GM18505 (cell line): ENCODE data around the gene INAVA.
A peak's percentile ranks its signal among the peaks of the same experiment; 100 is the strongest.

Experiments
- ATAC-seq: cut with Tn5 transposase; IDR thresholded peaks from one replicate; pipeline ENCODE4 v1.9.1; 2021; ENCODE audit not compliant: unreplicated experiment
- POLR2A ChIP-seq: IDR thresholded peaks from 4 replicates; pipeline ENCODE4 v1.6.1; 2011; ENCODE audit warnings: borderline replicate concordance; ENCODE audit not compliant: insufficient read depth, insufficient read length; ENCODE audit errors: extremely low read depth

INAVA gene

DNA sequence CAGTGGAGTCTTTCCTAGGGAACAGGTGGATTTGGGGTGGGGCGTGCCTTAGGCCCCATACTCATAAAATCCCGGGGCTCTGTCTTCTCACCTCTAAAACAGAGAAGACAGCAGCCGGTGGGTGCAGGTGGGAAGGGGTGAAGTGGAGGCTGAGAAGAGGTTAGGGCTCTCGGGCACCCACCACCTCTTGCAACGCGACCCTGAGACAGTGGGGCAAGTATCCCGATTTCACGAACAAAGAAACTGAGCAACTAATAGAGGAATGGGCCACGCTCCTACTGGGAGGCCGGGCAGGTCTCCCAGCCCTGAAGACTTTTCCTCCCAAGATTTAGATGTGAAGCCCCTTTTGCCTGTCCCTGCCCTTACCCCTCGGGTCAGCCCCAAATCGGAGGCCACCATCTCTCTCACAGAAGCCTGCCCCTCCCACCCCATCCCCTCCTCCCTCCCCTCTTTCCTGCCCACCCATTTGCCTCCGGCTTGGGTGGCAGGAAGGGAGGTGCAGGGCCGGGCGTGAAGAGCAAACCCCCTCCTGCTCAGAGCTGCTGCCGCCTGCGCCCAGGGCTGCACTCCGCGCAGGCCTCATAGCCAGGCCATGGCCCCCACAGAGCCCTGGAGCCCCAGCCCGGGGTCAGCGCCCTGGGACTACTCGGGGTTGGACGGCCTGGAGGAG lies 22.1 kb upstream of the INAVA start, which contains the start of gene GPR25:
TSS of gene GPR25 (plus strand) at position 536 of the 670 bp plus-strand sequence. CDS start at position 593, 57 bp downstream.
- TF ChIP-seq POLR2A = no peak
- no peak for ATAC-seq

DNA sequence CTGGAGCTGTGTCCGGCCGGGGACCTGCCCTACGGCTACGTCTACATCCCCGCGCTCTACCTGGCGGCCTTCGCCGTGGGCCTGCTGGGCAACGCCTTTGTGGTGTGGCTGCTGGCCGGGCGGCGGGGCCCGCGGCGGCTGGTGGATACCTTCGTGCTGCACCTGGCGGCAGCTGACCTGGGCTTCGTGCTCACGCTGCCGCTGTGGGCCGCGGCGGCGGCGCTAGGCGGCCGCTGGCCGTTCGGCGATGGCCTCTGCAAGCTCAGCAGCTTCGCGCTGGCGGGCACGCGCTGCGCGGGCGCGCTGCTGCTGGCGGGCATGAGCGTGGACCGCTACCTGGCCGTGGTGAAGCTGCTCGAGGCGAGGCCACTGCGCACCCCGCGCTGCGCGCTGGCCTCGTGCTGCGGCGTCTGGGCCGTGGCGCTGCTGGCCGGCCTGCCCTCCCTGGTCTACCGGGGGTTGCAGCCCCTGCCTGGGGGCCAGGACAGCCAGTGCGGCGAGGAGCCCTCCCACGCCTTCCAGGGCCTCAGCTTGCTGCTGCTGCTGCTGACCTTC lies 21.5 kb upstream of the INAVA start:
- ATAC-seq = no peak
- no peak for TF ChIP-seq POLR2A

DNA sequence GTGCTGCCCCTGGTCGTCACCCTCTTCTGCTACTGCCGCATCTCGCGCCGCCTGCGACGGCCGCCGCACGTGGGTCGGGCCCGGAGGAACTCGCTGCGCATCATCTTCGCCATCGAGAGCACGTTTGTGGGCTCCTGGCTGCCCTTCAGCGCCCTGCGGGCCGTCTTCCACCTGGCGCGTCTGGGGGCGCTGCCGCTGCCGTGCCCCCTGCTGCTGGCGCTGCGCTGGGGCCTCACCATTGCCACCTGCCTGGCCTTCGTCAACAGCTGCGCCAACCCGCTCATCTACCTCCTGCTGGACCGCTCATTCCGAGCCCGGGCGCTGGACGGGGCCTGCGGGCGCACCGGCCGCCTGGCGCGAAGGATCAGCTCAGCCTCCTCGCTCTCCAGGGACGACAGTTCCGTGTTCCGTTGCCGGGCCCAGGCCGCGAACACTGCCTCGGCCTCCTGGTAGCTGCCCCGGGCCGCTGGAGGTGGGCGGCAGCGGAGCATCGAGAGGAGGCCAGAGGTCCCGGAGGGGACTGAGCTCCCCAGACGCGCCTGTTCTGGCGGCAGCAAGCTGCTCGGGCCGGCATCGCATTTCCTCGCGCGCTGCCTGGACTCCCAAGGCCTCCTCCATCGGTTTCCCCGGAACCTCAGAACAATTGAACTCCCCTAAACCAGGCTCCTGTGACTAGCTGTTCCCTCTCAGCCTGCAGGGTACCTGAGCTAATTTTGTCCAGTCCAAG lies 20.9 kb upstream of the INAVA start:
- no peak for TF ChIP-seq POLR2A
- no peak for ATAC-seq

DNA sequence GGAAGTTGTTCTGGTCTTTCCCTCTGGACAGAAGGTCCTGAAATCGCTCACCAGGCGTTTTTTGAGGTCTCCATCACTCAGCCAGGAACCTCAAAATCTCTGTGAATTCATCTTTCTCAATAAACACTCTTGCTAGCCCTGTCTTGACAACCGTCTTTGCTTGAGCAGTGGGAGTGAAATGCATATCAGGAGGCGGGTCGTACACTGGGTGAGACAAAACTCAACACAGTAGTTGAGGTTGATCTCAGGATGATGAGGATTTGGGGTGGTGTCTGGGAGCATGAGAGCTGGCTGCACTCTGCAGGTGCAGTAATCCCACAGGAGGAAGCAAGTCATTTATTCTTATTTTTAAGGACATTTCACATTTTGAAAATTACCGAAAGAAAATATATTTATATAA lies 20.0 kb upstream of the INAVA start:
- TF ChIP-seq POLR2A = no peak
- ATAC-seq = no peak

DNA sequence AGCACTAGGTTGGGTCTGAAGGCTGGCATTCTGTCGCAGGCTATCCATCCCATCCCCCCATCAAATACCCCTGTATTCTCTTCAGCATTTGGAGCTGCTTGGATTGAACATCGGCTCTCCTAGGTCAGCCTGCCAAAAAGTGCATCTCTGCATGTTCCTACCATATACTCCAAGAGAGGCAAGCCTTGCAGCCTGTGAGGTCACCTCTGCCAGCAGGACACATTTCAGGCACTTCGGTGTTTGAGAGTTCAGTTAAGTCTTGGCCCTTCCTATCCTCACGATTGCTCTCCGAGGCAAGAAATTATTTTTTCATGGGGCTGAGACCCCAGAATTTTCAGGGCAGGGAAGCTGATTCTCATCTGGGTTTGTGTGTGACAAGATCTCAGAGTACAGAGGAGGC lies 19.3 kb upstream of the INAVA start:
- no peak for TF ChIP-seq POLR2A
- ATAC-seq = no peak

DNA sequence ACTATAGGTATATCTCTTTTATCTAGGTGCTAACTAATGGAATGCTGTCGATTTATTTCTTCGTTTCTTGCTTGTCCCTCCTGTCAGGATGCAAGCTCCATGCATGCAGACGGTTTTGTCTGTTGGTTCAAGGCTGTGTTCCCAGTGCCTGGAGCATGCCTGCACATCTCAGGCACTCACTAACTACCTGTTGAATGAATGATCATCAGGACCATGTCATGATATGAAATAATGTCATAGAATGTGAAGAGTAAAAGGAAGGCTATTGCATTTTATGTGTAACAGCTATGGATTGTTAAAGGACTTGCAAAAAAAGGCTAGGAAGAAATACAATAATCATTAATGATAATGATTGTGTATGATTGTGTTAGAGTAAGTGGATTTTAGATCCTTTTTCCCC lies 17.7 kb upstream of the INAVA start:
- no peak for ATAC-seq

DNA sequence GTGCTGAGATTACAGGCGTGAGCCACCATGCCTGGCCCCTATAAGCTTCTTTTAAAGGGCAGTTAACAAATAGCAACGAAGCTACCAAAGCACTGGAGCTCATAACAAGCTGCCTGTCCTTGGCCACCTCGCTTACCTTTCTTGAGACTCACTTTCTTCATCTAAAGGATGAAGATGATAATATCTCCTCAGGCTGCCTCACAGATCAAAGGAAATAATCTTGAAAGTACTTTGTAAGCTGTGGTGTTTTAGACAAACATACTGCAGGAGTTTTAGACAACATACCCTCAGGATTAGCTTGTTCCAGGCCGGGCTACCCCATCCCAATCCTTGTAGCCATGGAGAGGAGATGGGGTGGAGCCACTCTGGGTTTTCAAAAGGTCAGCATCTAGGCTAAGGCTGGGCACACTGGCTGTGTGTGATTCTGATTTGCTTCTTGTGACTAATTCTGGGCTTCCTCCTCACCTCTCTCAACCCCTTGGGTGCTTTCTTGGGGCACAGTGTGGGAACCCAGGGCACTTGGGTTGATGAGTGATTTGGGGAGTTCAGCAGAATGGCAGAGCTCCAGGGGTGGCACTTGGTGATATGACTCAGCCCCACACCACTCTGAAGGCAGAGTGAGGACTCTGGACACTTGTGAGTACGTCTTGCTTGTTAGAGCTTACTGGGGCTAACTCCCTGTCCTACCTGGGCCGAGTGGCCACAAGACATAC lies 16.7 kb upstream of the INAVA start:
- TF ChIP-seq POLR2A = no peak
- ATAC-seq = peak; percentile 68

More for the DNA sequence above, 17.7 kb upstream of the INAVA start:
- TF ChIP-seq POLR2A = no peak

DNA sequence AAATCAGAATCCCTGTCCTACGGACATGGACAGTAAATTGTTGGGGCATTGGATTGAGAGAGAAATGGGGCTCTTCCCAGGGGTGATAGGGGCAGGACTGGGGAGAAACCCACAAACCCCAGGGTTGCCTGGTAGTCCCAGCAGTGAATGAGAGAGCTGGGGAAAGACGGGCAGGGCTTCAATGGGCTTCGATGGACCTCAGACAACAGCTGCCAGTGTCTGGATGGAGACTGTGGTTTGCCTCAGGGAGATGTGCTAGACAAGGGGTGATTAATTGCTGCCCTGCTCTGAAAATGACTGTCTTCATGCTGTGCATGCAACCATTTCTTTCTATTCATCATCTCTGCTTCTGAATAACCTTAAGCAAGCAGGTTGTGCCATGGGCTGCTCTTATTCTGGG lies 14.5 kb upstream of the INAVA start:
- TF ChIP-seq POLR2A = no peak
- no peak for ATAC-seq

DNA sequence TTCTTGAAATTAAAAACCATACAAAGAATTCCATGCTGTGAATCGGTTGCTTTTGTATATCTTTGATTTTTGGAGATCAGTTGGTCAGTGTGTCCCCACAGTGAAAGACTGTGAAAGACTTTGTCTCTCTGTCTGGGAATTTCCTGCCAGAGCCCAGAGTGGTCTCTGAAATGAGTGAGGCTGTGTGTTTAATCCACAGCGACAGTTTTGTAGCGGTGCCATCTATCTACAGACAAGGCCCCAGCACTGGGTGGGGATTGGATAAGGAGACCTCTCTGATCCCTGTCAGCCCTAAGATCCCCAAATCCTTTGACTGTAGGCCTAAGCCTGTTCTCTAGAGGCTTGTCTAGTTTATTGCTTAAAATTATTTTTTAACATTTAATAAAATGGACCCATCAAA lies 11.6 kb upstream of the INAVA start:
- no peak for TF ChIP-seq POLR2A
- ATAC-seq = no peak

DNA sequence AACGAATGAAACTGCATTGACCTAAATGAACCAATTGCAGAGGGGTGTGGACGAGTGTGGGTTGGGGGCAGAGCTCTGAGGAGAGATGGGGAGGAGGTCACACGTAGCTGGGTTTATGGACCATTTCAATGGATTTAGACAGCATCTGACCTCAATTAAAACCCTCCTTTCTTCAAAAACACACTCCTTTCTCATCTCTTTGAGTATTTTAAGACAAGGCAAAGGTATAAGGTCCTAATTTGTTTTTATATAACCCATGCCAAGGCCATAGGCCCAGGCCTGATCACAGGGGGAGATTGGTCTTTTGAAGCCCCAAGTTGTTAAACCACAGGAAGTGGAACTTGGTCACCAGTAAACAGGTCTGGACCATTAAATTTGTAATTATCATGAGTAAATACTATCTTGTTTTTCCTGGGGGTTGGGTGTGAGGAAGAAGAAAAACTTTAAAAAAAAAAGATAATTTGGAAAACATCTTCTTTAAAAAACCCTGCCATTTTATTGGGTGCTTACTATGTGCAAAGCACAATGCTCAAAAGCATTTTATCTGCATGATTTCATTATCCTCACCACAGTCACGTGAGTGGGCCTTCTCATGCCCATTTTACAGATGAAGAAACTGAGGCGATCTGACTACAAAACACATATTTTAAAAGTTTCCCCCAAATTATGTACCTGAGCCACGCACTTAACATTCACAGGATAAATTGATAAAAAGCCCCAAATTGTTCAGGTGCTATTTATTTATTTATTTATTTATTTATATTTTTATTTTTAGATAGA lies 8.9 kb upstream of the INAVA start:
- no peak for TF ChIP-seq POLR2A
- ATAC-seq = no peak

DNA sequence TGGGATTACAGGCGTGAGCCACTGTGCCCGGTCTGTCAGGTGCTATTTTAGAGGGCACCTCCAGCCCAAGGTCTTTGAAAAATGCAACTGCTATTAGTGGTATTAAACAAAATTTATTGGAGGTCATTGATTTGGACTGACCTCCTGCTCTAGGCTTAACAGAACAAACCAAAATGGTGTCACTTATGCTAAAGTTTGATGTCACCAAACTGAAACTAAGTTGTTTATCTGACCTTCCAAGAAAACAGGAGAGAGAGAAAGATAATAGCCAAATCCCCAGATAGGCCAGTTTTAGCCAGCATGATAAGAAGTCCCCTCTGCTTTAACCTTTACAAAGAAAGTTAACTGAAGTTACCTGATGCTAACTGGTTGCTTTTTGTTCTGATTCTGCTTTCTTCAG lies 8.1 kb upstream of the INAVA start:
- ATAC-seq = no peak
- TF ChIP-seq POLR2A = no peak

DNA sequence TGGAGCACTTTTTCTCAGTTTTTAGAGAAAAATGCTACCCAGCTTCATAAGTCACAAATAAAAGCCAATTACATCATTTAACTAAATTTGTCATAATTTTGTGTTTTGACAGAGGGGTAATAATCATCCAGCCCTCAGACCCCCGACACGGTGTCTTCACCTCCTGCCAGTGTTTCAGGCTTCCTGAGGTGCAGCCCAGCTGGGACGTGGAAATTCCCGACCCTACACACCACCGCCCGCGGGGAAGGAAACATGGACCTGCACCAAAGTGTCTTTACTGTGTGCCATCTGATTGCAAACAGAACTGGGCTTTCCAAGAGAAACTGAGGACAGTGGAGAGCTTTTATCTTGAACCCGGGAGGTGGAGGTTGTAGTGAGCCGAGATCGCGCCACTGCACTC lies 7.7 kb upstream of the INAVA start:
- TF ChIP-seq POLR2A = no peak
- ATAC-seq = no peak
